Measurements from ENCODE around the gene MAP3K4.

The MAP3K4 gene, protein sequence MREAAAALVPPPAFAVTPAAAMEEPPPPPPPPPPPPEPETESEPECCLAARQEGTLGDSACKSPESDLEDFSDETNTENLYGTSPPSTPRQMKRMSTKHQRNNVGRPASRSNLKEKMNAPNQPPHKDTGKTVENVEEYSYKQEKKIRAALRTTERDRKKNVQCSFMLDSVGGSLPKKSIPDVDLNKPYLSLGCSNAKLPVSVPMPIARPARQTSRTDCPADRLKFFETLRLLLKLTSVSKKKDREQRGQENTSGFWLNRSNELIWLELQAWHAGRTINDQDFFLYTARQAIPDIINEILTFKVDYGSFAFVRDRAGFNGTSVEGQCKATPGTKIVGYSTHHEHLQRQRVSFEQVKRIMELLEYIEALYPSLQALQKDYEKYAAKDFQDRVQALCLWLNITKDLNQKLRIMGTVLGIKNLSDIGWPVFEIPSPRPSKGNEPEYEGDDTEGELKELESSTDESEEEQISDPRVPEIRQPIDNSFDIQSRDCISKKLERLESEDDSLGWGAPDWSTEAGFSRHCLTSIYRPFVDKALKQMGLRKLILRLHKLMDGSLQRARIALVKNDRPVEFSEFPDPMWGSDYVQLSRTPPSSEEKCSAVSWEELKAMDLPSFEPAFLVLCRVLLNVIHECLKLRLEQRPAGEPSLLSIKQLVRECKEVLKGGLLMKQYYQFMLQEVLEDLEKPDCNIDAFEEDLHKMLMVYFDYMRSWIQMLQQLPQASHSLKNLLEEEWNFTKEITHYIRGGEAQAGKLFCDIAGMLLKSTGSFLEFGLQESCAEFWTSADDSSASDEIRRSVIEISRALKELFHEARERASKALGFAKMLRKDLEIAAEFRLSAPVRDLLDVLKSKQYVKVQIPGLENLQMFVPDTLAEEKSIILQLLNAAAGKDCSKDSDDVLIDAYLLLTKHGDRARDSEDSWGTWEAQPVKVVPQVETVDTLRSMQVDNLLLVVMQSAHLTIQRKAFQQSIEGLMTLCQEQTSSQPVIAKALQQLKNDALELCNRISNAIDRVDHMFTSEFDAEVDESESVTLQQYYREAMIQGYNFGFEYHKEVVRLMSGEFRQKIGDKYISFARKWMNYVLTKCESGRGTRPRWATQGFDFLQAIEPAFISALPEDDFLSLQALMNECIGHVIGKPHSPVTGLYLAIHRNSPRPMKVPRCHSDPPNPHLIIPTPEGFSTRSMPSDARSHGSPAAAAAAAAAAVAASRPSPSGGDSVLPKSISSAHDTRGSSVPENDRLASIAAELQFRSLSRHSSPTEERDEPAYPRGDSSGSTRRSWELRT (N-terminal part only)

DNA sequence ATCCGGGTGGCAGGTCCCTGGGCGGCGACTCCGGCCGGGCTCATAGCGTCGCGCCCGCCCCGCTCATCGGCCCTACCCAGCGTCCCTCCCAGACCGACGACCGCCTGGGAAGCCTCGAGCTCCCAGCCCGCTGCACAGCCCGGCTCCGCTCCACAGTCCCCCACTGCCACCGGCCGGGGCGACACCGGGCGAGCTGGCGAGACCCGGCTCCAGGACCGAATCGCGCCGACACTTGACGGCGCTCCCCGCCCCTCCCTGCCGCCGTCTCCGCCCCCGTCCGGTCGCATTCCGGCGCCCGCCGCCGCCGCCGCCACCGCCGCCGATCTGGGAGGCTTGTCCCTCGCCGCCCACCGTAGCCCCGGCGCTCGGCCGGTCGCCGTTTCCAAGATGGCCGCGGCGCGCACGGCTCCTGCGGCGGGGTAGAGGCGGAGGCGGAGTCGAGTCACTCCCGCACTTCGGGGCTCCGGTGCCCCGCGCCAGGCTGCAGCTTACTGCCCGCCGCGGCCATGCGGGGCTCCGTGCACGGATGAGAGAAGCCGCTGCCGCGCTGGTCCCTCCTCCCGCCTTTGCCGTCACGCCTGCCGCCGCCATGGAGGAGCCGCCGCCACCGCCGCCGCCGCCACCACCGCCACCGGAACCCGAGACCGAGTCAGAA lies at the start of gene MAP3K4:
TSS of gene MAP3K4 (plus strand) at position 364 of the 655 bp plus-strand sequence. CDS start at position 527, 163 bp downstream.
- DNase-seq (ENCODE audit: low read depth in 2 of 2, low spot score in 1 of 2), result peak; percentile 59 to 64

DNA sequence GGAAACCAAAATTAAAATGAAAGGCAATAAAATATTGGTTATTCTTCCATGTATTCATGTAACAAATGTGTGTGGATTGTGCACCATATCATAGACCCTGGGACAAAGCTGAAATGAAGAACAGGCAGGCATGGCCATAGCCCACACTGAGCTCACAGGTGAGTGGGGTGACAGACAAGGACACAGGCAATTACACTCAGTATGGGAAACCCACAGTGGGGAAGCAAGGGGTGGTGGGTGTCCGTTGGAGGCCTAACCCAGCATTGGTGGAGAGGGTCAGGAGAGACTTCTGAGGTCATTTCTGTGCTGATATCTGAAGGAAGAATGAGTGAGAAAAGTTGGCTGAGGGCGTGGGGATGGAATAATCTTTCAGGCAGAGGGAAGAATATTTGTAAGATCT lies 47.6 kb upstream of the MAP3K4 start:
- no peak for DNase-seq (ENCODE audit: low read depth in 2 of 2, low spot score in 1 of 2)

DNA sequence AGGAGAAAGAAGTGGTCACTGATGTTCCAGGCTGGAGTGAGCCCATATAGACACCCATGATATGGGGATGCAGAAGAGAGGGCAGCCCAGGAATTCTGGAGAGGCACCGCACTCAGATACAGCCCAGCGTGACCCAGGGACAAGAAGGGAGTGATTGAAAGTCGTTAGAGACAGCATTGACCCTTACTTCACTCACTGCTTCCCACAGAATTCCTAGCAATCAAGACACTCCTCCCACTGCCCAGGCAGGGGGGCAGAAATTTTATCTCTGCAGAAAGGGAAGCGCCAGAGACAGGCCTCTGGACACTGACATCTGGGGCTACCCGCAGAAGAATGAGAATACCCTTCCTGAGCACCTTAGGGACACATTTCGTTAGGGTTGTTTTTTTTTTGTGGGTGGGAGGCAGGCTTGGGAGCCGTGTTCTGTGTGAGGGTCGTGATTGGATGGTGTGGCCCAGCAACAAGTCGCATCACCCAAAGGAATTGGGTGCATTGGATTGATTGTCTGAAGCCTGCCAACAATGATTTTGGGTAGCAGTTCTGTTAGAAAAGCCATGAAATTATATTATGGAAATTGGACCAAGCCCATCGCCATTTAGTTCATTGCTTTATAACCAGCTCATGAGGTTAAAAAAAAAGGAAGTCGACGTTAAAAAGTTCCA lies 45.9 kb upstream of the MAP3K4 start:
- DNase-seq (ENCODE audit: low read depth in 2 of 2, low spot score in 1 of 2), result no peak

DNA sequence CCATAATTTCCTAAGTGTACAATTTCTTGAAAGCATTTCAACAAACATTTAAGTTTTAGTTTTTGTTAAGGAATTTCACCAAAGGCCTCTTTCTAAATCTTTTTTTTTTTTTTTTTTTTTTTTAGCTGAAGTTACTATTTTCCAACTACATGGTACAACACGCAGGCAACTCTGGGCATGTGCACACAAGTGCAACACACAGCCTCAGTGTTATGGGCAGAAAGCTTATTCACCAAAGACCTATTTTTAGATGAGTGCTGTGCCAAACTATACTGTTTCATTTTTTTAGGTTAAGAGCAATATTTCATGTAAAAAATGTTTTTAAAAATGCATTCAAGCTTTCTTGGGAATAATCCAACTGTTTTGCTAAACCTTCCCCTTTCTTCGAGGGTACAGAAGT lies 42.0 kb upstream of the MAP3K4 start:
- DNase-seq (ENCODE audit: low read depth in 2 of 2, low spot score in 1 of 2), result no peak

DNA sequence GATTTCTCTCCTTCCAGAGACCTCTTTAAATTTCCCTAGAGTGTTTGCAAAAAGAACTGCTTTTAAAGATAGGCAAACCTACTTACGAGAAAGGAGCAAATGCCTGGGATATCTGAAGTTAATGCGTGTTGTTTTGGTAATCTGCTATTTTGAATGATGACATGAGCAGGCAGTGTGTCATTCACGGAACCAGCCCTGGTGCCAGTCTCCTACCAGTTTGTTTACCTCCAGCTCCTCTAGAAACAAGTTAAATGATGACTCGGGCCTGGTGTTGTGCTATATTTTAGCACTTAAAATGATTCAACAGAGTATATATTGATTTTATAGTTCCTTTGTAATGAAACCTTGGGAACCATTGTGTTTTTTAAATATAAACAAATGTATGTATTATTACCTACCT lies 41.1 kb upstream of the MAP3K4 start:
- DNase-seq (ENCODE audit: low read depth in 2 of 2, low spot score in 1 of 2), result no peak

DNA sequence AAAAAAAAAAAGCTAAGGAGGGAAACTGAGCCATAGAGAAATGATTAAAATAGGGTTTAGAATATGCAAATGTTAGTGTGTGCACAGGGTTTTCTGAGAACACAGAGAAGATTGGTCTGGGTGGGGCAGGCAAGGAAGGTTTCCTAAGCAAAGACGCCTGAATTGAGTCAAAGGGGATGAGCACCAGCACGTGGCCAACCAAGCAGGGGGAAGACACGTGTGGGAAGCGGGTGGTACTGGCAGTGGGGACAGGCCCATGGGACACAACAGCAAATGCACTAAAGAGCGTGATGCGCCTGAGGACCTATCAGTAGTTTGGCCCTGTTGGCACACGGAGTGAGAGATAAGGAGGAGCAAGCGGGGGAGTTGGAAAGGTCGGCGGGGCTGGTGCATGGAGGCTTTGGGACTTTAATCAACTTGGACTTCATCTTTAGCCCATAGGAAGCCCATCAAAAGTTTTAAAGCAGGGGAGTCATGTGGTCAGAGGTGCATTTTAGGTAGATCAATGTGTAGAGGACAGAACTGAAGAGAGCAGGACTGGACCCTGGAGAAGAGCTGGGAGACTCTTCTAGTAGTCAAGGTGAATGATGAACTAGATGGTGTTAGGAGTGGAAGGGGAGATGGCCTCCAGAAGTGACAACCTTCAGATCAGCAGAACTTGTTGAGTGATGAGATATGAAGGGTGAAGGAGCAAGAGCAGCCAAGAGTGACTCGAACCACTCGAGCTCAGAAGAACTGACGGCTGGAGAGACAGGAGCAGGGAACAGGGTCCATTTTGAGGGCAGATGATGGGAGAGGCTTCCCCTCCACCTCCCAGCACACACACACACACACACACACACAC lies 40.2 kb upstream of the MAP3K4 start:
- no peak for DNase-seq (ENCODE audit: low read depth in 2 of 2, low spot score in 1 of 2)

DNA sequence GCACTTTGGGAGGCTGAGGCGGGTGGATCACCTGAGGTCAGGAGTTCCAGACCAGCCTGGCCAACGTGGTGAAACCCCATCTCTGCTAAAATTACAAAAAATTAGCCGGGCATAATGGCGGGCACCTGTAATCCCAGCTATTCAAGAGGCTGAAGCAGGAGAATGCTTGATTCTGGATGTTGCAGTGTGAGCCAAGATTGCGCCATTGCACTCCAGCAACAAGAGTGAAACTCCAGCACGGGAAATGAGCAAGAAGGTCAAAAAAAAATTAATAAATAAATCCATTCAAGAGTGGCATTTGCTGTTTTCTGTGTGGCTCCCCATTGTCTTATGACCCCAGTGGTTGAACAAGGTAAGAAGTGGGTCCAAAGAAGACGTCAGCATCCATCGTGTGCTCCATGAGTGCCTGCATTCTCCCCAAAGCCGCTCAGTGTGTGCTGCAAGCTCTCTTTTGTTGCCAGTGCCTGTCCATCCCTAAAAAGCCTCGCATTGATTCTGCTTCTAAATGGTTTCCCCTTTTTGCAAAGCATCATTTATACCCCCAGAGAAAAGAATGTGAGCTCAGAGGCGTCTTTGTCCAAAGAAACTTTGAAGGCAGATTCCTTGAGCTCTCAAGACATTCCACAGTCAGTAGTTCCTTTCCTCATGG lies 38.8 kb upstream of the MAP3K4 start:
- no peak for DNase-seq (ENCODE audit: low read depth in 2 of 2, low spot score in 1 of 2)

DNA sequence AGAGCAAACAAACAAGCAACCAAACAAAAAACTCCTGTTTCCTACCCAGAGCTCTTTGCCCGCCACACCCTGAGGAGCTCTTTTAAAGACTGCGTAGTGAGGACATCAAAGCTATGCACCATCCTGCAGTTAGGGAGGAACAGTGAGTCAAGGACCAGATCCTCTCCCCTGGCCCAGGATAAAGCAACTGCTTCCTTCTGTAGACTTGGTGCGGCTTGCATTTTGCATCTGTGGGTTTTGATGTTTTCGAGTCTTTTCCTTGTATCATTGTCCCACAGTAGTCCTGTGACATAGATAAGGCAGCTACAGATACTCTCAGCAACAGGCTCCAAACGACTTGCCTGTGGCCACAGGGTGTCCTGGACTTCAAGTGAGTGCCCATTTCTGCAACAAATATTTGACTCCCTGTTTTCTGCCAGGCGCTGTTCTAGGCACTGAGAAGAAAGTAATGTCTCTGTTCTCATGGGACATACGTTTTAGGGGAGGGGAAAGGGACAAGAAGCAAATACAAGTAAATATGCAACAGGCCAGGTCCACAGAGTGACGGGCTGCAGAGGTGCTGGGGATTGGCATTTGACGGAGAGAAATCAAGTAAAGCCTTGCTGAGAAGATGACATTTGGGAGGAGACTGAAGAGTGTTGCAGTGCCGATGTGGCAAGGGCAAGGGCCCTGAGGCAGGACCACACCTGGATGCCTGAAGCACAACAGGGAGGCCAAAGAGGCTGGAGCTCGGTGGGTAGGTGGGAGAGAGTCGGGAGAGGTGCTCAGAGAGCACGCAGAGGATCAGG lies 35.9 kb upstream of the MAP3K4 start:
- no peak for DNase-seq (ENCODE audit: low read depth in 2 of 2, low spot score in 1 of 2)

DNA sequence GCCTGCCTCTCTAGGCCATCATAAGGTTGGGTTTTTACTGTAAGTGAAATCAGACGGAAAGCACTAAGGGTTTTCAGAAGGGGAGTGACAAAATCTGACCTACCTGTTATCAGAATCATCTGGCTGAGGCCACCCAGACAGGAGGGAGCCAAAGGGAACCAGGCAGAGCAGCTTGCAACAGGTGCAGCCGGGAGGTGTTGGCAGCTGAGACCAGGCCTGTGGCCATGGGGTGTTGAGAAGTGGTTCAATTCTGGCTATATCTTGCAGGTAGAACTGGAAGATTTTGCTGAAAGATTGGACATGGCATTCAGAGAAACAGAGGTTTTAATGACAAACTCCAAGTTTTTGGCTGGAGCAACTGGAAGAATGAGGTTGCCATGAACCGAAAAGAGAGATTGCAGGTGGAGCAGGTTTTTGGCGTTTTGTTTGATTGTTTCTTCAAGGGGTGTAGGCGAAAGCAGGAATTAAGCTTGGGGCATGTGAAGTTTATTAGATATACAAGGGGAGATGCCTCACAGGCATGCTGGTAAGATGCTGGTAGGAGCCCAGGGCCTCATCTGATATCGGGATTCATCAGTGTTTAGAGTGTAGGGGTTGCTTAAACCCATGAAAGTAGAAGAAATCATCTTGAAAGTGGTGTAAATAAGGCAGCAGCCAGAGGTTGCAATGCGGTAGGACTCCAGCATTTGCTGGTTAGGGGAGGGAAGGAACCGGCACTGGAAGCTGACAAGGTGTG lies 35.1 kb upstream of the MAP3K4 start:
- DNase-seq (ENCODE audit: low read depth in 2 of 2, low spot score in 1 of 2), result no peak

DNA sequence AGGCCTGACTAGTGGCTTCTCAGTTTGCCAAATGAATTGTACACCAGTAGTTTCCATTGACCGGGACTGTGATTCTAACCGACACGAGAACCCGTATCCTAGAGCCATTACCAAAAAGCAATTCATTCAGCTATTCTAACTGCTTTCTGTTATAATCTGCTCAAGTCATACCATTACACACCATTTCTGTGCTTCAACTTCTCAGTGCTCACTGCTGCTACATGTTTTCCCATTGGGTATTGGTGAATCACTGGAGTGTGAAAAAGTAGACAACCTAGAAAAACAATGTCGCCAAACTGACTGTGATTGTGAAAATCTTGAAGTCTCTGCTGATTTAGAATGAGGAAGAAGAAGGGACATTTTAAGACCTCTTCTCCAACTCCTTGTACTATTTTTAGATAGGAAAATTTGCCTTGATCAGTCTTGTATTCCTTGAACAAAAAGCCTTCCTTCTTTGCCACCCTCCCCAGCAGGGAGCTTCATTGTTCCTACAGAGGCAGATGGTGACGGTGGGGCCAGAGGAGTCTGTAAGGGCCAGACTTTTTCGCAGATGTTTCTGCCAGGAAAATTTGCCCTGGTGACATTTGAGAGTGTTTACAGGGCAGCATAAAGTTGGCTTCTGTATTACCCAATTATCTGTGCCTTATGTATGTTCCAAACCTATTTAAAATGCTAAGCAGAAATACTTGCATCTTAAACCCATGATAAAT lies 31.7 kb upstream of the MAP3K4 start:
- DNase-seq (ENCODE audit: low read depth in 2 of 2, low spot score in 1 of 2), result no peak

DNA sequence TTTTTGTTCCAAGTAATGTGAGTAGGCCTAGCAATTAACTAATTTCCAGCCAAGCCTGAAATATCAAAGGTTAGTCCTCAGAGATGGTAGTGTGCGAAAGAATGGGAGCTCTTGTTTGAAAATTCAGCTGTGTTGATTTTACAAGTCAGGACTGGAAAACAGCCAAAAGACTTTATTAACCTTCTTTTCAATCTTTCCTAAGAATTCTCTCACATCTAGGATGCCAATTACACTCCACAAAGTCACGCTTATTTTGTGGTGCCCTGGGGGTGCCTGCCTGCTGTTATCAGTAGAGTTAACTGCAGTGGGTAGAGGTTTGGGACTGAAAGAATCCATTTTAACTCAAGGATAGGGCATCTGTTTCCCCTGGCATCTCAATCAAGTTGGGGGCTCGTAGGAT lies 30.7 kb upstream of the MAP3K4 start:
- DNase-seq (ENCODE audit: low read depth in 2 of 2, low spot score in 1 of 2), result no peak

DNA sequence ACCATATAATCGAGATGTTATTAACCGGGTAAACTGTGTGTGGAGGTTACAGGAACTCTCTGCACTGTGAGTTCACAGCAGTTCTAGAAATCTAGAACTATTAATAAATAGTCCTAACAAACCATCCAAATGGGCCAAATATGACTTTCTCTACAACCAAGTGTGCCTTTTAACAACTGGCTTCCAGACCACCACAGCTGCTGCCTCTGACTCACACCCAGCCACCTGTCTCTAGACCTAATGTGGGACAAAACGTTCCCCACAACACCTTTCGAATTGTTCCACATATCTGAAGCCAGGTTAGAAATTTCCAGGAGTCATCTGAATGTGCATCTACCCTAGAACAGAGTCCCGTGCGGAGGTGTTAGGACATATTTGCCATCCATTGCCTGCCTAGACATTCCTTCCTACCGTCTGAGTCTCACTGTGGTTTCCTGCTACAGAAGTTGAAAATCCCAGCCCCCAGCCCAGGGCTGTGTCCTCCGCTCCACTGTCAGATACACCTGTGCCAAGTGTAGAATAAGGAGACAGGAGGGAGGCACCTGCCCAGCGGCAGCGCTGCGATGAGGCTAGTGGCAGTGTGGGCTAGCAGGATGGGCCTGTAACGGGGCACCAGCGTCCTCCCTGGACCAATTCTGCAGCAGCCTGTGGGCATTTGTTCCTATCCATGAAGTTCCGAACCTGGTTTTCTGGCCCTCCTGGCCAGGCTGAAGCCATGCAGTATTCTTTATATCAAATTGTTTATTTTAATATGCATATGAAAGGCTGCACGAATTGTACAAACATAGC lies 28.5 kb upstream of the MAP3K4 start:
- DNase-seq (ENCODE audit: low read depth in 2 of 2, low spot score in 1 of 2), result no peak

DNA sequence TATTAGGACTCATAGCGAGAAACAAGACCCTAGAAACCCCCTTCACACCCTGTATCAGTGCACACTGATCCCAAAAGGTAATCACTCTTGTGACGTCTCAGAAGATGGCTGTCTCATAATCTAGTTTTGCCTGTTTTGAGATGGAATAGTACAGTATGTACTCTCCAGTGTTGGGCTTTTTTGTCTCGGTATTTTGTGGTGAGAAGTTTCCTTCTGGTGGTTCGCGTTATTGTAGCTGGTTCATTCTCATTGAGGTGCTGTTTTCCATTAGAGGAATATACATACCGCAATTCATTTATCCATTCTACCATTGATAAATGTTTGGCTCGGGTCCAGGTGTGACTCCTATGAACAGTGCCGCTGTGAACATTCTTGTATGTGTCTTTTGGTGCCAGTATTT lies 27.9 kb upstream of the MAP3K4 start:
- no peak for DNase-seq (ENCODE audit: low read depth in 2 of 2, low spot score in 1 of 2)

DNA sequence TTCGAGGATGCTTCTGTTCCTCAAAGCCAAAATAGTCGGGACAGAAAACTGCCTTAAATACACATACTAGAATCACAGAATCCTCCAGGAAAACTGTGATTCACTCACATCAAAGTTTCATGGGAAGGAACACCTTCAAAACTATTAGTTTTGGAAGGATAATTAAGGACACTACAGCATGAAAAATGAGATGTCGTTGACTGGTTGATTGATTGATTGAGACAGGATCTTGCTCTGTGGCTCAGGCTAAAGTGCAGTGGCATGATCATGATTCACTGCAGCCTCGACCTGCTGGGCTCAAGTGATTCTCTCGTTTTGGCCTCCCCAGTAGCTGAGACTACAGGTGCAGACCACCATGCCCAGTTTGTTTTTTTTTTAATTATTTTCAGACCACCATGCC lies 25.7 kb upstream of the MAP3K4 start:
- no peak for DNase-seq (ENCODE audit: low read depth in 2 of 2, low spot score in 1 of 2)

DNA sequence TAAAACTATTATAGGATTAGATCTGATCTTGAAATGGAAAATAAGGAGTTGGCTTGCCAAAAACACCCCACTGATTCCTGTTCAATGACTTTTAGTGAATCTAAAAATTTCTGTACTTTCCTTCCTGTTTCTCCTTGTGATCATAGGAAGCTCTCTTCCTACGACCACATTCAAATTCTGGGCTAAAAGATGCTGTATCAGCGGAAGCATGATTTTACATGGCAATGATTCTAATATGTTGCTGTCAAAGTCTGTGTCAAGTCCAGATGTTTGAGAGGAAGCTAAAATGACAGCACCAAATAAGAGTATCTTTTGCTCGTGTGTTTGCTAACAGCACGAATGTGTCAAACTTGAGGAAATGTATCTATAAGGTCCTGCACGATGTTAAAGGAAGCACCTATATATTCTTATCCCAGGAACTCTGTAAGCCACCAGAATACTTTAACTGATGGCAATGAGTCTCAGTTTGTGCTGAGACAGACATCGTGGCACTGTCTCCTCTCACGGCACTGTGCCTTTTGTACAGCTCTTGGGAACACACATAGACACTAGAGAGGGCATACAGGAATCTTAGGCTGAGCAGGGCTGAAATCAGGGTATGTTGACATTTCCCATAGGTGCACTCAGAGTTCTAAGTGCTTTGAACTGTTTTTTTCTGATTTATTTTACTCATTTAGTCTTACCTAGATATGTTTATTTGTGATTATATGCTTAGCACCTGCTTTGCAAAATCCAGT lies 24.9 kb upstream of the MAP3K4 start:
- no peak for DNase-seq (ENCODE audit: low read depth in 2 of 2, low spot score in 1 of 2)

Data from stimulated activated CD8-positive, alpha-beta memory T cell treated with anti-CD3 and anti-CD28 coated beads, Interleukin-4, amount 100 ng/mL, for 1 hour (primary cell).